Measurements from ENCODE around the gene C6.

C6 gene

GRCh38 chr5:41120600-41120999 lies 92.7 kb downstream of the C6 start:
- no peak for DNase-seq (ENCODE audit: low read depth)

GRCh38 chr5:41118177-41118576 lies 95.2 kb downstream of the C6 start:
- DNase-seq (ENCODE audit: low read depth): no peak

GRCh38 chr5:41115281-41115680 lies 98.1 kb downstream of the C6 start:
- no peak for DNase-seq (ENCODE audit: low read depth)

GRCh38 chr5:41112486-41113455 lies 100.6 kb downstream of the C6 start:
- DNase-seq (ENCODE audit: low read depth): no peak

- DNase-seq (ENCODE audit: low read depth): no peak
Measured at GRCh38 chr5:41109186-41109585, 104.1 kb downstream of the C6 start.

GRCh38 chr5:41102341-41102740 lies 111.0 kb downstream of the C6 start:
- no peak for DNase-seq (ENCODE audit: low read depth)

GRCh38 chr5:41097642-41098041 lies 115.7 kb downstream of the C6 start:
- no peak for DNase-seq (ENCODE audit: low read depth)

- no peak for DNase-seq (ENCODE audit: low read depth)
Measured at GRCh38 chr5:41095324-41096101, 117.8 kb downstream of the C6 start.

- DNase-seq (ENCODE audit: low read depth): no peak
Measured at GRCh38 chr5:41094871-41095270, 118.5 kb downstream of the C6 start.

GRCh38 chr5:41093803-41094202 lies 119.5 kb downstream of the C6 start:
- no peak for DNase-seq (ENCODE audit: low read depth)

All from activated T-cell treated with anti-CD3 and anti-CD28 coated beads for 48 hours (primary cell).